ENCODE data around the gene AHCYL2.

GRCh38 chr7:129279757-129280156 lies 54.9 kb downstream of the AHCYL2 start:
- no peak for TF ChIP-seq CTCF (IDR thresholded peaks at IDR 0.05; ENCODE audit: extremely low read depth in 1 of 2, insufficient read depth in 1 of 2, low read depth in 1 of 2, low read length in 2 of 2)
- no peak for TF ChIP-seq EZH2 (IDR thresholded peaks at IDR 0.05; ENCODE audit: borderline replicate concordance, low read depth, low read length, severe bottlenecking)
- TF ChIP-seq POLR2A (IDR thresholded peaks at IDR 0.05; ENCODE audit: low read depth, low read length): no peak
- TF ChIP-seq MAX (IDR thresholded peaks at IDR 0.05; ENCODE audit: insufficient read depth, insufficient read length): no peak
- no peak for TF ChIP-seq POLR2AphosphoS5 (IDR thresholded peaks at IDR 0.05; ENCODE audit: insufficient read depth, low read depth, low read length)
- TF ChIP-seq JUN (IDR thresholded peaks at IDR 0.05; ENCODE audit: borderline replicate concordance, insufficient read depth, insufficient read length, low read depth): no peak
- TF ChIP-seq GATA2 (IDR thresholded peaks at IDR 0.05; ENCODE audit: insufficient read depth, insufficient read length, low read depth, low read length): no peak
- no peak for TF ChIP-seq FOS (IDR thresholded peaks at IDR 0.05; ENCODE audit: borderline replicate concordance, insufficient read depth, low read length)
- TF ChIP-seq MYC (IDR thresholded peaks at IDR 0.05; ENCODE audit: low read depth, low read length): no peak
